Central memory CD8-positive, alpha-beta T cell (primary cell): Measurements from ENCODE around the gene ADGRA3.

Experiments
- ATAC-seq: fragments of 150-1000 bp; cut with Tn5 transposase; replicated peaks from 2 replicates; pipeline ENCODE4 v1.10.0; 2022; ENCODE audit warnings: mild to moderate bottlenecking, moderate FRiP score, moderate number of reproducible peaks; ENCODE audit not compliant: poor library complexity, severe bottlenecking; ENCODE audit errors: extremely low read depth
- DNase-seq, 2 donors: peaks; one replicate each; pipeline ENCODE4 v3.0.0; 2021; ENCODE audit warnings: low spot score in 2 of 2
- H3K27ac Mint-ChIP-seq: one replicate; pipeline ENCODE4 v1.8.0; 2022; ENCODE audit warnings: low read depth, mild to moderate bottlenecking, moderate library complexity, mixed read lengths
- H3K27me3 Mint-ChIP-seq: one replicate; pipeline ENCODE4 v1.8.0; 2022; ENCODE audit warnings: mixed read lengths
- H3K36me3 Mint-ChIP-seq: one replicate; pipeline ENCODE4 v1.8.0; 2022; ENCODE audit warnings: mild to moderate bottlenecking, moderate library complexity, mixed read lengths; ENCODE audit not compliant: insufficient read depth
- H3K4me1 Mint-ChIP-seq: one replicate; pipeline ENCODE4 v1.8.0; 2022; ENCODE audit warnings: mixed read lengths
- H3K4me3 Mint-ChIP-seq: one replicate; pipeline ENCODE4 v1.8.0; 2022; ENCODE audit warnings: mild to moderate bottlenecking, moderate library complexity, mixed read lengths
- H3K9me3 Mint-ChIP-seq: one replicate; pipeline ENCODE4 v1.8.0; 2022; ENCODE audit warnings: mixed read lengths

The ADGRA3 gene

GRCh38 chr4:22524895-22525294 is 9.0 kb upstream of the ADGRA3 start:
- Mint-ChIP-seq H3K4me3 (no peak overlapping the region), H3K4me1 (no peaks in the 10 kb centered on the region), H3K9me3 (no peaks in the 10 kb centered on the region), H3K36me3 (no peaks in the 10 kb centered on the region), H3K27me3 (no peaks in the 10 kb centered on the region), H3K27ac (no peak overlapping the region)
- DNase-seq (no peak), ATAC-seq (no peak)

DNA sequence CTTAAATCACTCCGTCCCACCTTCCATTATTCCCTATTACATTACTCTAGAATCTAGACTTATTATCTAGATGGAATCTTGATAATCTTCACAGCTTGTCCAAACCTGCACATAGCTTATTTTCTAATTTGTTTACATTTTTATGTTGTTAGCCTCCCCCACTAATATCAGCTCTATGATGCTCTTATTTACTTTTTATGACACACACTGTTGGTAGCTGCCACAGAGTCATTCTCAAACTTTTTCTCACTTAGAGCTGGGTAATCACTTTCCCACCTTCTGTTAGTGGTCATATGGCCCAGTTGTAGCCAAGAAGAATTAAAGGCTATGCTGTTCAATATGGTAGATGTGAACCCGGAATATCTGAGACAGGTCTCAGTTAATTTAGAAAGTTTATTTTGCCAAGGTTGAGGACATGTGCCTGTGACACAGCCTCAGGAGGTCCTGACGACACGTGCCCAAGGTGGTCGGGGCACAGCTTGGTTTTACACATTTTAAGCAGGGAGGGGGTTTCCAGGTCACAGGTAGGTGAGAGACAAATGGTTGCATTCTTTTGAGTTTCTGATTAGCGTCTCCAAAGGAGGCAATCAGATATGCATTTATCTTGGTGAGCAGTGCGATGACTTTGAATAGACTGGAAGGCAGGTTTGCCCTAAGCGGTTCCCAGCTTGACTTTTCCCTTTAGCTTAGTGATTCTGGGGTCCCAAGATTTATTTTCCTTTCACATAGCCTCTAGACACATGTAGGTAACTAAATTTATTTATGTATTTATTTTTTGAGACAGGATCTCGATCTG is 7.0 kb upstream of the ADGRA3 start:
- Mint-ChIP-seq H3K9me3 (no peaks in the 10 kb centered on the region), H3K4me3 (no peak overlapping the region), H3K27me3 (no peaks in the 10 kb centered on the region), H3K27ac (no peak overlapping the region), H3K4me1 (no peaks in the 10 kb centered on the region), H3K36me3 (peaks cover 1% of the 10 kb centered on the region)
- ATAC-seq = no peak
- DNase-seq = no peak

DNA sequence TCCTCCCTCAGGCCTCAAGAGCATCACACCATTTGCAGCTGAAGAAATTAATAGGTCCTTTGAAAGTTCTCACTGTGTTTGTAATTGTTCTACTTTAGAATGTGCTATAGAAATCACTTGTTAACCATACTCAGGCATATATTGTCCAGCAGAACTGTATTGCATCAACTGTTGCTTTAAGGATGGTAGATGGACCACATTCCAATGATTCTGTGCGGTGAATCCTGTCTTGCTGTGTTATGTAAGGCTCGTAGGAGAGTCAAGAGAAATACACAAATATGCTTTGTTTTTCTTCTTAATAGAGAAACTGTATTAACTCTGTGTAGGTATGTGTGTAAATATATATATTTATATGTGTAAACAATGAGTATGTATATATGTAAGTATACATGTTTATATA is 6.3 kb upstream of the ADGRA3 start:
- DNase-seq = no peak
- no peak overlapping the region for H3K4me3 Mint-ChIP-seq
- H3K4me1 Mint-ChIP-seq = no peaks in the 10 kb centered on the region
- H3K27me3 Mint-ChIP-seq = no peaks in the 10 kb centered on the region
- H3K27ac Mint-ChIP-seq = no peak overlapping the region
- no peak for ATAC-seq
- peaks cover 1% of the 10 kb centered on the region for H3K36me3 Mint-ChIP-seq
- no peaks in the 10 kb centered on the region for H3K9me3 Mint-ChIP-seq

GRCh38 chr4:22521240-22521639 is 5.4 kb upstream of the ADGRA3 start:
- H3K4me1 Mint-ChIP-seq = peaks cover 4% of the 10 kb centered on the region
- no peak for DNase-seq
- no peak overlapping the region for H3K4me3 Mint-ChIP-seq
- H3K27ac Mint-ChIP-seq = no peak overlapping the region
- no peaks in the 10 kb centered on the region for H3K27me3 Mint-ChIP-seq
- H3K9me3 Mint-ChIP-seq = no peaks in the 10 kb centered on the region
- peaks cover 1% of the 10 kb centered on the region for H3K36me3 Mint-ChIP-seq
- ATAC-seq = no peak

GRCh38 chr4:22515145-22515887 is 550 bp downstream of the ADGRA3 start:
- Mint-ChIP-seq H3K36me3 (peaks cover 4% of the 10 kb centered on the region), H3K27ac (peak overlapping the region; percentile 61), H3K27me3 (peaks cover 6% of the 10 kb centered on the region), H3K4me3 (peak overlapping the region; percentile 85), H3K9me3 (no peaks in the 10 kb centered on the region), H3K4me1 (peaks cover 4% of the 10 kb centered on the region)
- DNase-seq (no peak), ATAC-seq (peak; percentile 62)

DNA sequence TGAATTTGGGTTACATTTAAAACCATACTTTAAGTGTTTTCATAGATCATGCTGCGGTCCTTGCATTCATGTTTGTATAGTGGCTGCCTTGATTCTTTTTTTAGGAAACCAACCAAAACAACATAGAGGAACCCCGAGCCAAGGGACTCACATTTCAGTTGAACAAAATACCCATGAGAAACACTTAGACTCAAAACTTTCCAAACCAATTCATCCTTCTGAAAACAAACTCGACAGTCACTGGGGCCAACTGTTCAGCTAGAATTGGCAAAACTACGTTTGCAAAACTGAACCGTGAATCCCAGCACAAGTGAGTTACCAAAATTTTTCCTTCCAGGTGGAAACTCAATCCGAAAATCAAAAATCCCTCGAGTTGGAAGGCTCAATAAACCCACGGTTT is 1.4 kb downstream of the ADGRA3 start:
- ATAC-seq = no peak
- no peak for DNase-seq
- Mint-ChIP-seq H3K4me3 (peak overlapping the region; percentile 85), H3K9me3 (no peaks in the 10 kb centered on the region), H3K4me1 (peaks cover 4% of the 10 kb centered on the region), H3K36me3 (peaks cover 4% of the 10 kb centered on the region), H3K27me3 (peaks cover 6% of the 10 kb centered on the region), H3K27ac (no peak overlapping the region)

GRCh38 chr4:22514001-22514400 is 1.9 kb downstream of the ADGRA3 start:
- Mint-ChIP-seq H3K36me3 (peaks cover 4% of the 10 kb centered on the region), H3K4me1 (peaks cover 4% of the 10 kb centered on the region), H3K27ac (no peak overlapping the region), H3K27me3 (peaks cover 6% of the 10 kb centered on the region), H3K4me3 (no peak overlapping the region), H3K9me3 (no peaks in the 10 kb centered on the region)
- DNase-seq (no peak), ATAC-seq (no peak)

- no peak overlapping the region for H3K4me3 Mint-ChIP-seq
- DNase-seq = no peak
- peaks cover 6% of the 10 kb centered on the region for H3K27me3 Mint-ChIP-seq
- no peaks in the 10 kb centered on the region for H3K9me3 Mint-ChIP-seq
- no peak for ATAC-seq
- no peak overlapping the region for H3K27ac Mint-ChIP-seq
- peaks cover 2% of the 10 kb centered on the region for H3K36me3 Mint-ChIP-seq
- H3K4me1 Mint-ChIP-seq = peaks cover 4% of the 10 kb centered on the region
These were observed 3.6 kb downstream of the ADGRA3 start for GRCh38 chr4:22512306-22512705.

DNA sequence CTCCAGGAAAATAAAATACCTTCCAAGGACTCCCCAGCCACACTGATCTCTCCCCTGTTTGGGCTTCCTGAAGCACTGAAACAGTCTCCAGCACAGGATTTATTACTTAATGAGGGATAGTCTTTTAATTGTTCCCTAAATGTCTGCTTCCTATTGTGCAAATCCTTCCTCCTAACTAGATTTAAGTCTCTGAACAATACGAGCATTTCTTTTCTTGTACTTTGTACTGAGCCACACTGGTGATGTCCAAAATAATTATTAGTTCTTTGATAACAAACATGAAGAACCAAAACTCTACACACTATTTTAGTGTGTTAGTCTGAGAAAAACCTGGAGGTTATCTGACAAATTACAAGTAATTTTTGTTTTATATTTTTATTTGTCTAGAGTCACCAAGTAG is 5.1 kb downstream of the ADGRA3 start:
- Mint-ChIP-seq H3K27ac (no peak overlapping the region), H3K36me3 (peaks cover 2% of the 10 kb centered on the region), H3K4me1 (no peaks in the 10 kb centered on the region), H3K4me3 (no peak overlapping the region), H3K9me3 (no peaks in the 10 kb centered on the region), H3K27me3 (peaks cover 6% of the 10 kb centered on the region)
- ATAC-seq = no peak
- DNase-seq = no peak

- no peak for ATAC-seq
These were observed 7.5 kb downstream of the ADGRA3 start for GRCh38 chr4:22508376-22508775.

DNA sequence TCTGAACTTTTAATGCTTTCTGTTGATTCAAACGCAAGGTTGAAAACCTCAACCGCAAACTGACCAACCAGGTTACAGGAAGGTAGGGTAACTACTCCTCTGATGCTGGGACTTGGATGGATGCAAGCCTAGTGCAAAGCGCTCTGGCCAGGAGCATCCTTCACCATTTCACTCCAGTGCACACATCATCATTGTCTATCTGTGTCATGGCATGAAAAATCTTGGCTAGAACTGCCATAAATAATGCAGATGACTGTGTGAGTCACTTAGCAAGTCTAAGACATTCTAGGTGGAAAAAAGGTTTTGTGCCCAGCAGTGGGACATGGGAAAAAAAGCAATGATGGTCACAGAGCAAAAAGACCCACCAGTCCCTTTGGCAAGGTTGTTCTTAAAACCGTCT is 10.9 kb downstream of the ADGRA3 start:
- no peak overlapping the region for H3K27ac Mint-ChIP-seq
- H3K4me3 Mint-ChIP-seq = no peak overlapping the region
- H3K9me3 Mint-ChIP-seq = no peaks in the 10 kb centered on the region
- H3K27me3 Mint-ChIP-seq = no peaks in the 10 kb centered on the region
- H3K36me3 Mint-ChIP-seq = no peaks in the 10 kb centered on the region
- no peaks in the 10 kb centered on the region for H3K4me1 Mint-ChIP-seq
- ATAC-seq (no peak), DNase-seq (no peak)

More at GRCh38 chr4:22508376-22508775, 7.5 kb downstream of the ADGRA3 start:
- H3K4me3 Mint-ChIP-seq = no peak overlapping the region
- H3K4me1 Mint-ChIP-seq = no peaks in the 10 kb centered on the region
- no peaks in the 10 kb centered on the region for H3K27me3 Mint-ChIP-seq
- H3K27ac Mint-ChIP-seq = no peak overlapping the region
- H3K9me3 Mint-ChIP-seq = no peaks in the 10 kb centered on the region
- no peaks in the 10 kb centered on the region for H3K36me3 Mint-ChIP-seq
- no peak for DNase-seq

DNA sequence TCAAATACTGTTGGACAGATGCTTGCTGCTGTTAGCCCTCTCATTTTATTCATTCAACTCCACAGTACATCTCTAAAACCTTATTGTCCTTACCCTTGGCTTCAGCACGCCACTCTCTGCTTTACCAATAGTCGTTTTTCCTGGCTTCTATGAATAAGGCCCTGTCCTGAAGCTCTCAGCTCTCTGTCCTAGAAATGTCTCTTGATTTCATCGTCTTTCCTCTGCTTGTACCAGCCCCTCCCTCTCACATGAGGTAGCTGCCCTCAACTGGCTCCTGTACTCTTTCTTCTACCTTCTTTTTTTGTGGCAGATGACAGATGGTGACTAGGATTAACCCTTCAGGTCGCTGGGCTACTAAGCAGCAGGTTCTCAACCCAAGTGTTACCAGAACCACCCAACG is 11.4 kb downstream of the ADGRA3 start:
- no peak for DNase-seq
- no peak for ATAC-seq
- Mint-ChIP-seq H3K4me3 (no peak overlapping the region), H3K4me1 (no peaks in the 10 kb centered on the region), H3K9me3 (no peaks in the 10 kb centered on the region), H3K36me3 (no peaks in the 10 kb centered on the region), H3K27me3 (no peaks in the 10 kb centered on the region), H3K27ac (no peak overlapping the region)
